NCI-H2107 treated with DMSO at 0.1 percent for 48 hours (cell line): ENCODE results near the gene TRIP10.
"Not testable (repeated sequence)": the region's sequence is repeated elsewhere in the genome, so short reads cannot be mapped to it uniquely, and the experiment has no call there.

Experiments
- DNase-seq: peaks from one replicate; lab custom pipeline; 2025; ENCODE audit not compliant: unreplicated experiment; lab: John Stamatoyannopoulos, UW

Gene TRIP10

DNA sequence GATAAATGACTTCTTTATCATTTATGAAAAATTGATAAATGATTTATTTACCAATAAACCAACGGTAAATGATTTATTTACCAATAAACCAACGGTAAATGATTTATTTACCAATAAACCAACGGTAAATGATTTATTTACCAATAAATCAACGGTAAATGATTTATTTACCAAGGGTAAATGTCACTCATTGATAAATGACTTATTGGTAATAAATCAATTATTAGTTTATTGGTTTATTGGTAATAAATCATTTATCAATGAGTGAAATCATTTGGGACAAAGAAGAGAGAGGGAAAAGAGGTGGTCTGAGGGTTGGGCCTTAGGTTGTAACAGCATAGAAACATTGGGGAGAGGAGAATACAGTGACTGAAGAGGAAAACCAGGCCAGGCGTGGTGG is 54.5 kb downstream of the TRIP10 start:
- no peak for DNase-seq

DNA sequence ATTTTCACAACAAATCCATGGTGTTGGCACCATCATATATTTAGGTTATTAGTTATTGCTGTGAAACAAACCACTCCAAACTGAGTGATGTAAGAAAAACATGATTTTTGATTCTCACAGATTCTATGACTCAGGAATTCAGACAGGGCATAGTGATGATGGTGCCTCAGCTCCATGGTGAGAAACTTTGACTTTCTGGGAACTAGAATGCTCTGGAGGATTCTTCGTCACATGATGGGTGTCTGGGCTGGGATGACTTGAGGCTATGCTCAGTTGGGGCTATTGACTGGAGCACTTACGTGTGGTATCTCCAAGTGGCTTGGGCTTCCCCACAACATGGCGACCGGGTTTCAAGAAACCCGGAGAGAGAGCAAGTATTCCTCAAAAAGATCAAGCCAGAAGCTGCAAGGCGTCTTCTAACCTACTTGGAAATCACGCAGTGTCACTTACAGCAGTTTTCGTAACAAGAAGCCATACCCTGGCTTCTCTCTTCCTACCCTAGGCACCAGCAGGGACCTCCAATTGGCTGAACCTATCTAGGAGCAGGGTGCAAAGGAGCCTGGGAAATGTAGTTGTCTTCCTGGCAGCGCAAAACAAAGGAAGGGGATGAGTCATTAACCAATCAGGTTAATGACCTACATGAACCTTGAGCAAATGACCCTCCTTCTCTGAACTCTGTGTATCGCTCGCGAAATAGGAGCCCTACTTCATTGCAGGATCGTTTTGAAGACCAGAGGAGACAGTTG is 55.4 kb downstream of the TRIP10 start:
- DNase-seq = no peak

DNA sequence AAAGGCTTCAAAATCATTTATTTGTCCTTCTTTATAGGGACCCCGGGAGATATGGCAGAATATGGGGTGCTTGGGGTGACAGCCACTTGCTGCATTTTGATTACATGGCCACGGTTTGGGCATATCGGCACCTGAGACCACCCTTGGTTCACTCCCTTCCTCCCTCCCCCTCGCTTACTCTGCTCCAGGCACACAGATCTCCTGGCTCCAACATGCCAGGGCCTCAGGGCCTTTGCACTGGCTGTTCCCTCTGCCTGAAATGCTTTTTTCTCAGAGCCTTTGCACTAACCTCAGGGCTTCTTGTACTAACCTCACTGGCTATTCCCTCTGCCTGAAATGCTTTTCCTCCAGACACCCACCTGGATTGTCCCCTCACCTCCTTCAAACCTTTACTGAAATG is 56.8 kb downstream of the TRIP10 start:
- DNase-seq = no peak

DNA sequence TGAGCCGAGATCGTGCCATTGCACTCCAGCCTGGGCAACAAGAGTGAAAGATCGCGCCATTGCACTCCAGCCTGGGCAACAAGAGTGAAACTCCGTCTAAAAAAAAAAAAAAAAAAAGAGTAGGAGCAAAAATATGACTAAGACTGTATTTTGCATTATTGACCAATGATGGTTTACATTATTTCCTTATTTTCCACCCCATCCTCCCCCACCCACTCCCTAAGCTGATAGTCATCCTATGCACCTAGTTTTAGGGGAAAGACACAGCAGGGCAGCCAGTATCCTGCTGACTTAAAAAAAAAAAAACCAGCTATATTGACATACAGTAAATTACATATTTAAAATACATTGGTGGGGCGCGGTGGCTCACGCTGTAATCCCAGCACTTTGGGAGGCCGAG is 58.2 kb downstream of the TRIP10 start:
- no peak for DNase-seq

DNA sequence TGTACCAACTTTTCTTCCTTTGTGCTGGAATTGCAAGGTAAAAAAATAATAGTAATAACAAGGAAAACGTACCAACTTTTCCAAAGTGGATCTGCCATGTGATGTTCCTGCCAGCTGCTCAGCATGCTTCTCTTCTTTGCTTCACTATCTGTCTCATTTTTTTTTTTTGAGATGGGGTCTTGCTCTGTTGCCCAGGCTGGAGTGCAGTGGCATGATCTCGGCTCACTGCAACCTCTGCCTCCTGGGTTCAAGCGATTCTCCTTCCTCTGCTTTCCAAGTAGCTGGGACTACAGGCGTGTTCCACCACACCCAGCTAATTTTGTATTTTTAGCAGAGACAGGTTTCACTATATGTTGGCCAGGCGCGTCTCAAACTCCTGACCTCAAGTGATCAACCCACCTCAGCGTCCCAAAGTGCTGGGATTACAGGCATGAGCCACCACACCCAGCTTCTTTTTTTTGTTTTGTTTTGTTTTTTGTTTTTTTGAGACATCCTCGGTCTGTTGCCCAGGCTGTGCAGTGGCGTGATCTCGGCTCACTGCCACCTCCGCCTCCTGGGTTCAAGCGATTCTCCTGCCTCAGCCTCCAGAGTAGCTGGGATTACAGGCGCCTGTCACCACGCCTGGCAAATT is 60.8 kb downstream of the TRIP10 start:
- DNase-seq = not testable (repeated sequence)

DNA sequence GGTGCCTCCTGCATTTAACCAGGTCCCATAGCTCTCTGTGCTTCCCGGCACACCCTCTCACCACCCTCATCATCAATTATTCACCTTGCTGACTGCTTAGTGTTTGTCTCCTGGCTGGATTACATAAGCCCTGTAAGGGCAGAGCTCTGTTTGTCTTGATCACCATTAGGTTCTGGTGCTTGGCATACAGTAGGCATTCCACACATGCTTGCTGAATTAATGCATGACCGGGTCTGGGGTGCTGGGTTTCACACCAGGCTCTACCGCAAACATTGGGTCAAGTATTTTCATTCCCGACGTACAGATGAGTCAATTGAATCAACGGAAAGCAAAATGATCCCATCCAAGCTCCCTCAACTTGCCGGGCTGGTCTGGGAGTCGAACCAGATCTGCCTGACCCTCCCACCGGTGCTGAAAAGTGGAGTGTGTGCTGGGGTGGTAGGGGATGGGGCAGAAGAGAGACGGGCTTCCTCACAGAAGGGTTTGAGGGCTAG is 61.6 kb downstream of the TRIP10 start:
- no peak for DNase-seq
